GM12801 (cell line): ENCODE data around the gene AGXT.

ENCODE experiments used
- TF ChIP-seq, protein P1 (sequence below): IDR thresholded peaks from one replicate; pipeline ENCODE4 v1.5.1; 2011; ENCODE audit warnings: control low read depth; ENCODE audit not compliant: insufficient read length; ENCODE audit errors: extremely low read depth

The AGXT gene

GRCh38 chr2:240868286-240869108, at the start of gene AGXT:
TSS of gene AGXT (plus strand) at chr2:240868824. CDS start at chr2:240868866, 42 bp downstream.
- TF ChIP-seq, protein P1, sequence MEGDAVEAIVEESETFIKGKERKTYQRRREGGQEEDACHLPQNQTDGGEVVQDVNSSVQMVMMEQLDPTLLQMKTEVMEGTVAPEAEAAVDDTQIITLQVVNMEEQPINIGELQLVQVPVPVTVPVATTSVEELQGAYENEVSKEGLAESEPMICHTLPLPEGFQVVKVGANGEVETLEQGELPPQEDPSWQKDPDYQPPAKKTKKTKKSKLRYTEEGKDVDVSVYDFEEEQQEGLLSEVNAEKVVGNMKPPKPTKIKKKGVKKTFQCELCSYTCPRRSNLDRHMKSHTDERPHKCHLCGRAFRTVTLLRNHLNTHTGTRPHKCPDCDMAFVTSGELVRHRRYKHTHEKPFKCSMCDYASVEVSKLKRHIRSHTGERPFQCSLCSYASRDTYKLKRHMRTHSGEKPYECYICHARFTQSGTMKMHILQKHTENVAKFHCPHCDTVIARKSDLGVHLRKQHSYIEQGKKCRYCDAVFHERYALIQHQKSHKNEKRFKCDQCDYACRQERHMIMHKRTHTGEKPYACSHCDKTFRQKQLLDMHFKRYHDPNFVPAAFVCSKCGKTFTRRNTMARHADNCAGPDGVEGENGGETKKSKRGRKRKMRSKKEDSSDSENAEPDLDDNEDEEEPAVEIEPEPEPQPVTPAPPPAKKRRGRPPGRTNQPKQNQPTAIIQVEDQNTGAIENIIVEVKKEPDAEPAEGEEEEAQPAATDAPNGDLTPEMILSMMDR, result no peak

DNA sequence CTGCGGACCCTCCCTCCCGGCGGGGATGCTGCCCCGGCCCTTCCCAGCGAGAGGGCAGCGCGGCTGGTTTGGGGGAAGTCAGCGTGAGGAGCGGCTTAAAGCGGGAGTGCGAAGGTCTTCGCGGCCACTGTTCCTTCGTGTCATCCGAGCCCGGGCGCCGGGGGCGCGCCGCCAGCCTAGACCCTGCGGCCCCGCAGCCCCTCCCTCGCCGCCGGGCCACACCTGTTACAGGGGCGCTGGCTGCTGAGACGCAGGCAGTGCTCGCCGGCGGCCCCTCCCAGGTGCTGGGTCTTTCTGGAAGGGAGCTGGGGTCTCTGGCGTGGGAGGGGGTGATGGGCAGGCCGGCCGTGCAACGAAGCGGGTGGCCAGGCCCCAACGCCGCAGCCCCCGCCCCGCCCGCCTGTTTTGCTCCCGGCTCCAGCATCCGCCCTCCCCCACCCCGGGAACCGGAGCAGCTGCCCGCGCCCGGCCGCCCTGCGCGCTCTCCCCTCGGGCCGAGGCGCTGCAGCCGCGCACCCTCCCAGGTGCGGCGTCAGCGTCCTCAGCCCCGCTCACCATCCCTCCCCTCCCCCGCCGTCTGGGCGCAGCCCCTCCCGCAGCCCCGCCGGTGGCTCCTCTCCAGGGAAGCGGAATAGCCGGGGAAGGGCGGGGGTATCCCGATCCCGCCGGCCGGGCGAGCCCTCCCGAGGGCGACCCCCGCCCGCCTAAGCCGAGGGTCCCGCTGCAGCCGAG, 49.3 kb upstream of the AGXT start:
- TF ChIP-seq, protein P1, result no peak

- TF ChIP-seq, protein P1, result no peak
Measured at GRCh38 chr2:240819858-240820606, 48.6 kb upstream of the AGXT start, which contains the start of gene KIF1A. TSS of gene KIF1A (minus strand) at chr2:240820219. CDS start at chr2:240797752, 22,467 bp downstream.

DNA sequence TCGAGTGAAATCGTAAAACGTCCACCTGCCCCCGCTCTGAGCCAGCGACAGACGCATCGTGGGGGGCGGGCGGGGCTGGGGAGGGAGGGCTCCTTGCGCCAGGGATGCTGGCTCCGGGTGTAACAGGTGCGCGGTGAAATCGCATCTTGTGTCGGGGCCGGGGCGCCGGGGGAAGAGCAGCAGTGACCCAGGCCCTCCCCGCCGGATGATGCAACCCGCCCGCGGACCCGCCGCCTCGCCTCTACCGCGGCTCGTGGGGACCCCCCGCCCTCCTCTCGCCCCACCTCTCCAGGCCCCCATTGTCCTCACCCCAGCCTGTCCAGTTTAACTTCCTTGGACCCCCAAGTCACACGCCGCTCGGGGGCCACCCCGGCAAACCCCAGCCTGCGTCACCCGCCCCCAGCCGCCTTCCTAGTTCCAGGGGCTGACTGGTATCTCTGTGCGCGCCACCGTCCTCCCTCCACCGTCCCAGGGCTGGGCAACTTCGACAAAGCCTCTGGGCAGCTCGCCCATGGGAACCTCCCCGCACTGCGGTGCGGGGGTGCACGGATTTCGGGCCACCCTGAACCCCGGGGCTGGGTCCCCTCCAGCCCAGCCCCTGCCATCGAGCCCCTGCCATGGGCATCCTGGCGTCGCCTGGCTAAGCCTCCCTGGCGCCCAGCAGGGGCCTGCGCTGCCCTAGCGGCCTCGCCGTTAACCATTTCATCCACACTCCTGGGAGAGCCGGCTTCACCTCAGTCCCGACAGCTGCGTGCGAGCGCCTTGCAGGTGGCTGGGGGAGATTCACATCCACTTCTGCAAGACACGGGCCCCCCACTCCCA, 47.8 kb upstream of the AGXT start:
- TF ChIP-seq, protein P1, result no peak

- TF ChIP-seq, protein P1, result no peak
Measured at GRCh38 chr2:240821429-240821778, 47.2 kb upstream of the AGXT start.

DNA sequence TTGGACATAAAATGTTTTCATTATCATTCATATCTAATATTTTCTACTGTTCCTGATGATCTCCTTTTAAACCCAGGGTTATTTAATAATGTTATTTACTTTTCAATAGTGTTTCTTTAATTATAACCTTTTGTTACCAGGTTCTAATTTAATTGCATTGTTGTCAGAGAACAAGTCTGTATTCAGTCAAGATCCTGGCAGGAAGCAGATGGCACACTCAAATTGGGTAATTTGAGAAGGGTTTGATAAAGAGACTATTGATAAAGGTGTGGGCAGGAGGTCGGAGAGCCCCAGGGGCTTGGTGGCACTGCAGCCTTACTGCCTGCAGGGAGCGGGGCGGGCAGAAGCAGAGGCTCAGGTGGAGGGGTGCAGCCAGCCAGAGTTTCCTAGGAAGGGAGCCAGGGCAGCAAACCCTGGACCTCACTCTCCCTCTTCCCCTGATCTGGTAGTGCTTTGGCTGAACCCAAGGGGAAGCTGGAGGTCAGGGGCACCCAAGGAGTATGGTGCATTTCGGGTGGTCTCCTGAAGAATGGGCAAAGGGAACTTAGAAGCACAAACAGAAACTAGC, 46.3 kb upstream of the AGXT start:
- TF ChIP-seq, protein P1, result no peak
